Sigmoid colon (tissue), 4 donors: ENCODE data around the gene CTNNA2.

Experiments used
- CTCF ChIP-seq, 4 experiments: fragments of 450-650 bp in 3 of 4; fragments of 200-600 bp in 1 of 4; IDR thresholded peaks; one replicate each; pipeline ENCODE4 v1.5.1; 2016 to 2019; ENCODE audit warnings: antibody characterized with exemption in 4 of 4, mild to moderate bottlenecking in 3 of 4, moderate library complexity in 2 of 4
- EP300 ChIP-seq, 4 donors: sonication (generic); formaldehyde crosslinking; IDR thresholded peaks; one replicate each; pipeline ENCODE4 v1.6.1; 2017; ENCODE audit warnings: antibody characterized with exemption in 4 of 4
- POLR2A ChIP-seq, 2 donors: fragments of 450-650 bp; IDR thresholded peaks; one replicate each; pipeline ENCODE4 v1.6.1; 2016; ENCODE audit warnings: antibody characterized with exemption in 2 of 2, mild to moderate bottlenecking in 2 of 2, moderate library complexity in 2 of 2
- POLR2AphosphoS5 ChIP-seq, 4 donors: sonication (generic); formaldehyde crosslinking; IDR thresholded peaks; one replicate each; pipeline ENCODE4 v1.6.1; 2017; ENCODE audit warnings: antibody characterized with exemption in 4 of 4

DNA sequence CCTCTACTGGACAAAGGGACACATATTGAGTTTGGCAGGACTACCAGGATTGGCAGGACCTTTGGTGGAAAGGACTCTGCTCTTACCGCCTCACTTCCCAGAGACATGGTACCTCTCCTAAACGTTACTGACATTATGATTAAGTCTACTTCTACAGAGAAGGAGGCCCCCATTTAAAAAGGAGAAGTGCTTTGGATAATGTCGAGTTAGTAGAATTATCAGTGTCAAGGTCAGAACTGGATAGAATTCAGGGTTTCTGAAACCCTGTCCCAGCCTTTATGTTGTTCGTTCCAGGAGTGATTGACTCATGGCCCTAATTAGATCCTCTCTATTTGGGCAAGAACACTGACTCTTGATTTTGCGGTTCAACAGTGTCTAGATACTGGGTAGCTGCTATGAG is 745.9 kb downstream of the CTNNA2 start:
- no peak for TF ChIP-seq POLR2A (IDR thresholded peaks at IDR 0.05)
- no peak for TF ChIP-seq CTCF (IDR thresholded peaks at IDR 0.05)
- TF ChIP-seq POLR2AphosphoS5 (IDR thresholded peaks at IDR 0.05), result no peak
- TF ChIP-seq EP300 (IDR thresholded peaks at IDR 0.05), result no peak
